Esophagus muscularis mucosa (tissue), 4 donors: Measurements from ENCODE around the gene KANSL2. TPM values are rescaled to one million over a fixed set of nuclear protein-coding genes. Genes with fewer than 3 reads are reported as not detected.
"Not testable (repeated sequence)": the region's sequence is repeated elsewhere in the genome, so short reads cannot be mapped to it uniquely, and the experiment has no call there.

Experiments
- DNase-seq: peaks from one replicate; pipeline ENCODE4 v3.0.0-alpha.2; 2017; ENCODE audit errors: extremely low spot score
- H3K27ac ChIP-seq, 4 donors: fragments of 200-600 bp; sonication (generic); replicated peaks in 1 of 4; 1 replicate in 3 of 4; 2 replicates in 1 of 4; pipeline ENCODE4 v1.5.1; 2016 to 2019; ENCODE audit warnings: mild to moderate bottlenecking in 1 of 4
- H3K27me3 ChIP-seq, 4 donors: fragments of 200-600 bp; sonication (generic); one replicate each; pipeline versions ENCODE4 v1.5.1 to v1.6.0; 2016 to 2019
- H3K36me3 ChIP-seq, 4 donors: fragments of 200-600 bp; sonication (generic); one replicate each; pipeline ENCODE4 v1.5.1; 2016 to 2019
- H3K4me1 ChIP-seq, 4 donors: fragments of 200-600 bp; sonication (generic); one replicate each; pipeline ENCODE4 v1.5.1; 2016 to 2019
- H3K4me3 ChIP-seq, 4 donors: fragments of 200-600 bp; sonication (generic); 1 replicate in 2 of 4; 2 replicates in 2 of 4; pipeline ENCODE4 v1.5.1; 2016 to 2019; ENCODE audit warnings: mild to moderate bottlenecking in 4 of 4, moderate library complexity in 1 of 4
- H3K9me3 ChIP-seq, 4 donors: fragments of 200-600 bp; sonication (generic); 1 replicate in 3 of 4; 2 replicates in 1 of 4; pipeline ENCODE4 v1.5.1; 2016 to 2019
- CTCF ChIP-seq, 3 experiments: fragments of 200-600 bp in 2 of 3; fragments of 450-650 bp in 1 of 3; sonication (generic) in 2 of 3; IDR thresholded peaks; one replicate each; pipeline ENCODE4 v1.5.1; 2017 to 2019; ENCODE audit warnings: antibody characterized with exemption in 3 of 3, mild to moderate bottlenecking in 2 of 3, moderate library complexity in 1 of 3
- EP300 ChIP-seq: sonication (generic); formaldehyde crosslinking; IDR thresholded peaks from one replicate; pipeline ENCODE4 v1.6.1; 2017; ENCODE audit warnings: antibody characterized with exemption
- POLR2A ChIP-seq: fragments of 450-650 bp; IDR thresholded peaks from one replicate; pipeline ENCODE4 v1.6.1; 2017; ENCODE audit warnings: antibody characterized with exemption, moderate library complexity, mild to moderate bottlenecking, low read depth
- POLR2AphosphoS5 ChIP-seq, 2 donors: sonication (generic); formaldehyde crosslinking; IDR thresholded peaks; one replicate each; pipeline ENCODE4 v1.6.1; 2017; ENCODE audit warnings: antibody characterized with exemption in 2 of 2
- WGBS: methylation state at CpG from one replicate; pipeline ENCODE4 v1.1.5; 2018; 5-methylcytosine and 5-hydroxymethylcytosine counted together
- intact Hi-C: fragments of 100-400 bp; cut with DNase I; formaldehyde crosslinking; loops from one replicate; pipeline ENCODE4 v1.15.1; 2023
- total RNA-seq, 4 donors: library from RNA; depleted of rRNA; stranded (reverse); fragments of >200 nt; gene quantifications; one replicate each; pipeline versions ENCODE4 v1.1.0 to v1.2.1, GENCODE V29; 2016

Gene KANSL2
- total RNA-seq, result 10 to 100 TPM; 41.3 to 58.8 (median 43.4) TPM

- intact Hi-C loops, result no loop called here
- DNase-seq, result peak; percentile 99
- Histone ChIP-seq H3K27ac (peak within 1 kb of the TSS; percentile 89 to 96 (median 92)), H3K9me3 (no peaks in the 10 kb centered on the region), H3K36me3 (peaks cover 0 to 26% (median 14%) of the 10 kb centered on the region in 4 donors), H3K4me1 (peaks cover 34 to 55% (median 50%) of the 10 kb centered on the region in 4 donors), H3K4me3 (peak within 1 kb of the TSS; percentile 83 to 97 (median 90)), H3K27me3 (no peaks in the 10 kb centered on the region)
- 0% methylated on average over 26 of the region's 64 CpGs for WGBS
- TF ChIP-seq POLR2AphosphoS5 (IDR thresholded peaks at IDR 0.05) (peak; percentile 99 to 100), POLR2A (peak; percentile 96), EP300 (no peak), CTCF (IDR thresholded peaks at IDR 0.05) (peak in 2 of 3 experiments; percentile 6 to 17)
Measured at GRCh38 chr12:48681710-48682532, at the start of gene KANSL2. TSS of gene KANSL2 (minus strand) at chr12:48682238. CDS start at chr12:48681632, 606 bp downstream.

- no peak for DNase-seq
- Histone ChIP-seq H3K27me3 (no peaks in the 10 kb centered on the region), H3K4me1 (no peaks in the 10 kb centered on the region), H3K27ac (no peak overlapping the region), H3K4me3 (no peak overlapping the region), H3K9me3 (no peaks in the 10 kb centered on the region), H3K36me3 (no peaks in the 10 kb centered on the region)
- intact Hi-C loops, result no loop called here
- 74% methylated on average over 5 of the region's 5 CpGs for WGBS
- TF ChIP-seq EP300 (no peak), CTCF (IDR thresholded peaks at IDR 0.05) (no peak), POLR2AphosphoS5 (IDR thresholded peaks at IDR 0.05) (no peak), POLR2A (no peak)
Measured at GRCh38 chr12:48728807-48729206, 46.8 kb upstream of the KANSL2 start.

GRCh38 chr12:48720737-48721136 is 38.7 kb upstream of the KANSL2 start:
- H3K9me3 ChIP-seq, result peaks cover 0 to 14% (median 10%) of the 10 kb centered on the region in 4 donors
- intact Hi-C loops, H3K4me3 ChIP-seq, DNase-seq, H3K27me3 ChIP-seq, H3K4me1 ChIP-seq, H3K27ac ChIP-seq, H3K36me3 ChIP-seq: not testable (repeated sequence)
- 96% methylated on average over 1 of the region's 1 CpG for WGBS

- intact Hi-C loops, H3K27ac ChIP-seq, DNase-seq, H3K4me3 ChIP-seq, H3K27me3 ChIP-seq, H3K36me3 ChIP-seq: not testable (repeated sequence)
- H3K4me1 ChIP-seq, result peaks cover 8 to 15% (median 10%) of the 10 kb centered on the region in 4 donors
- WGBS, result 88% methylated on average over 2 of the region's 2 CpGs
- H3K9me3 ChIP-seq, result peaks cover 0 to 14% (median 10%) of the 10 kb centered on the region in 4 donors
Measured at GRCh38 chr12:48720171-48720570, 38.1 kb upstream of the KANSL2 start.

DNA sequence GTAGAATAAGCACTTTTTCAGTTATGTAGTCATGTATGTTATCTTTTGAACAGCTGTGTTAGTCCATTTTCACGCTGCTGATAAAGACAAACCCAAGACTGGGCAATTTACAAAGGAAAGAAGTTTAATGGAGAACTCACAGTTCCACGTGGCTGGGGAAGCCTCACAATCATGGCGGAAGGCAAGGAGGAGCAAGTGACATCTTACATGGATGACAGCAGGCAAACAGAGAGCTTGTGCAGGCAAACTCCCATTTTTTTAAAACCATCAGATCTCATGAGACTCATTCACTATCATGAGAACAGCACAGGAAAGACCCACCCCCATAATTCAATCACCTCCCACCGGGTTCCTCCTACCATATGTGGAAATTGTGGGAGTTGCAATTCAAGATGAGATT is 37.0 kb upstream of the KANSL2 start:
- intact Hi-C loops, H3K27ac ChIP-seq, H3K4me3 ChIP-seq, H3K27me3 ChIP-seq, DNase-seq, H3K36me3 ChIP-seq: not testable (repeated sequence)
- Histone ChIP-seq H3K4me1 (peaks cover 20 to 27% (median 22%) of the 10 kb centered on the region in 4 donors), H3K9me3 (peaks cover 0 to 14% (median 10%) of the 10 kb centered on the region in 4 donors)
- 81% methylated on average over 4 of the region's 4 CpGs for WGBS

DNA sequence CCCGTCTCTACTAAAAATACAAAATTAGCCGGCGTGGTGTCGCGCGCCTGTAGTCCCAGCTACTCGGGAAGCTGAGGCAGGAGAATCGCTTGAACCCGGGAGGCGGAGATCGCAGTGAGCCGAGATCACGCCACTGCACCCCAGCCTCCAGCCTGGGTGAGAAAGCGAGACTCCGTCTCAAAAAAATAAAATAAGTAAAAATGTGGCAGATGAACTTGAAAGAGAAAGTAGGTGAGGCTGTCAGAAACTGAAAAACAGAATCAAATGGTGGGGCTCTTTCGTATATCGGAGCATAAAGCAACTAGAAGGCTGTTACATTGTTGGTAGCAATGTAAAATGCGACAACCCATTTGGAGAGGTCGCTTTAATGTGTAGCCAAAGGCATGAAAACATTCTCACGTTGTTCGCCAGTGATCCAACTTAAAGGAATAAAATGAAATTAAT is 35.2 kb upstream of the KANSL2 start:
- DNase-seq, result no peak
- Histone ChIP-seq H3K36me3 (peaks cover 3 to 20% (median 14%) of the 10 kb centered on the region in 4 donors), H3K4me1 (peaks cover 30 to 43% (median 33%) of the 10 kb centered on the region in 4 donors), H3K27ac (peak overlapping the region; percentile 88 to 97 (median 90)), H3K9me3 (peaks cover 0 to 14% (median 10%) of the 10 kb centered on the region in 4 donors), H3K4me3 (peak overlapping the region; percentile 74 to 82 (median 77)), H3K27me3 (no peaks in the 10 kb centered on the region)
- intact Hi-C loops, result no loop called here
- no peak for TF ChIP-seq POLR2AphosphoS5 (IDR thresholded peaks at IDR 0.05)
- no peak for TF ChIP-seq EP300
- TF ChIP-seq POLR2A, result no peak
- TF ChIP-seq CTCF (IDR thresholded peaks at IDR 0.05), result no peak
- WGBS, result 10% methylated on average over 20 of the region's 21 CpGs
